Gastrocnemius medialis (tissue), 4 donors: ENCODE results near the gene NDUFA8.

Experiments
- POLR2A ChIP-seq, 2 donors: fragments of 450-650 bp; IDR thresholded peaks; one replicate each; pipeline ENCODE4 v1.6.1; 2017; ENCODE audit warnings: antibody characterized with exemption in 2 of 2, mild to moderate bottlenecking in 2 of 2, moderate library complexity in 2 of 2
- TF ChIP-seq, protein P1 (sequence below), 5 experiments: fragments of 450-650 bp in 3 of 5; fragments of 200-600 bp in 2 of 5; sonication (generic) in 2 of 5; IDR thresholded peaks in 4 of 5; conservative IDR thresholded peaks in 1 of 5; 1 replicate in 4 of 5; 2 replicates in 1 of 5; pipeline ENCODE4 v1.5.1; 2016 to 2019; ENCODE audit warnings: antibody characterized with exemption in 5 of 5, mild to moderate bottlenecking in 3 of 5, moderate library complexity in 3 of 5

DNA sequence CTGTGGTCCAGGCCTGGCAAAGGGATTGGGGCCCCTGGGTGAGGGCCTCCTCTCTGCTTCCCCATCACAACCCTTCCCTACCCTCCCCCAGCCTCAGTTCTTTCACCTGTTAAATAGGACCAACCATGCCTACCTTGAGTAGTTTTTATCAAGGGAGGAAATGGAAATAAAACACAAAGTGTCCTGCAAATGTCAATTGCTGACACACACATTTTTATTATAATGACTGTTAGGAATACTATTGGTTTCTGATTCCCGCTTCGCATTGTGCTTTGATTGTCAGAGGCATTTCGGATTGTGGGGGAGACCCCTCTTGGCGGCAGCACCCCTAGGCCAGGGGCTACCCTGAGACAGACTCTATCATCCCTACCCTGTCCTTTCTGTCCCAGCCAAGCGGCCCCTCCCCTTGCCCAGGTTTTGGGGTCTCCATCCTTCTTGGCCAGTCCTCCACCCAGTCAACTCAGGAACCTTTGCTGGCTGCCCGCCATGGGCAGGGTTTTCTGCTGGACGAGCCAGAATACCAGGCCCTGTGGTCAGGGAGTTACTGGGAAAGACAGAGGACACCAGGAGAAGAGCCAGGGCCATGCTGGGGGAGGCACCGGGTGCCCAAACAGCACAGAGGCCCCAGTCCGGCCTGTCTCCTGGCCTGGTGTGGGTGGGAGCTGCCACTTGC, 48.0 kb downstream of the NDUFA8 start:
- TF ChIP-seq, protein P1, sequence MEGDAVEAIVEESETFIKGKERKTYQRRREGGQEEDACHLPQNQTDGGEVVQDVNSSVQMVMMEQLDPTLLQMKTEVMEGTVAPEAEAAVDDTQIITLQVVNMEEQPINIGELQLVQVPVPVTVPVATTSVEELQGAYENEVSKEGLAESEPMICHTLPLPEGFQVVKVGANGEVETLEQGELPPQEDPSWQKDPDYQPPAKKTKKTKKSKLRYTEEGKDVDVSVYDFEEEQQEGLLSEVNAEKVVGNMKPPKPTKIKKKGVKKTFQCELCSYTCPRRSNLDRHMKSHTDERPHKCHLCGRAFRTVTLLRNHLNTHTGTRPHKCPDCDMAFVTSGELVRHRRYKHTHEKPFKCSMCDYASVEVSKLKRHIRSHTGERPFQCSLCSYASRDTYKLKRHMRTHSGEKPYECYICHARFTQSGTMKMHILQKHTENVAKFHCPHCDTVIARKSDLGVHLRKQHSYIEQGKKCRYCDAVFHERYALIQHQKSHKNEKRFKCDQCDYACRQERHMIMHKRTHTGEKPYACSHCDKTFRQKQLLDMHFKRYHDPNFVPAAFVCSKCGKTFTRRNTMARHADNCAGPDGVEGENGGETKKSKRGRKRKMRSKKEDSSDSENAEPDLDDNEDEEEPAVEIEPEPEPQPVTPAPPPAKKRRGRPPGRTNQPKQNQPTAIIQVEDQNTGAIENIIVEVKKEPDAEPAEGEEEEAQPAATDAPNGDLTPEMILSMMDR (IDR thresholded peaks at IDR 0.05 in 4 of 5, conservative IDR thresholded peaks at IDR 0.05 in 1 of 5) = no peak
- no peak for TF ChIP-seq POLR2A (IDR thresholded peaks at IDR 0.05)
